GM23338 (cell line): ENCODE data around the gene CDR2. TPM values are rescaled to one million over a fixed set of nuclear protein-coding genes. Genes with fewer than 3 reads are reported as not detected.

ENCODE experiments used
- ATAC-seq: fragments of 200-7000 bp; cut with Tn5 transposase; 3 replicates; pipeline ENCODE4 v1.9.1; 2020
- DNase-seq: peaks from one replicate; pipeline ENCODE4 v3.0.0-alpha.2; 2015; ENCODE audit warnings: low spot score
- H2AFZ ChIP-seq: fragments of 200-600 bp; sonication (generic); 2 replicates; pipeline ENCODE4 v1.8.0; 2016; ENCODE audit warnings: antibody characterized with exemption, mild to moderate bottlenecking, moderate library complexity
- H3F3A ChIP-seq: fragments of 200-600 bp; sonication (generic); replicated peaks from 2 replicates; pipeline ENCODE4 v1.8.0; 2017; ENCODE audit warnings: antibody characterized with exemption, mixed run types, low read depth
- H3K27ac ChIP-seq: fragments of 200-600 bp; sonication (generic); 2 replicates; pipeline ENCODE4 v1.6.1; 2016; ENCODE audit warnings: low read depth
- H3K27me3 ChIP-seq: fragments of 200-600 bp; sonication (generic); 2 replicates; pipeline ENCODE4 v1.8.0; 2016; ENCODE audit warnings: mild to moderate bottlenecking, mixed run types, moderate library complexity; ENCODE audit not compliant: insufficient read depth
- H3K36me3 ChIP-seq: fragments of 200-600 bp; sonication (generic); 2 replicates; pipeline ENCODE4 v1.8.0; 2016; ENCODE audit warnings: mild to moderate bottlenecking; ENCODE audit not compliant: insufficient read depth
- H3K4me1 ChIP-seq: fragments of 200-600 bp; sonication (generic); 2 replicates; pipeline ENCODE4 v1.8.0; 2016; ENCODE audit warnings: mild to moderate bottlenecking, moderate library complexity; ENCODE audit not compliant: insufficient read depth
- H3K4me2 ChIP-seq: fragments of 200-600 bp; sonication (generic); 2 replicates; pipeline ENCODE4 v1.7.1; 2017; ENCODE audit warnings: mixed run types
- H3K4me3 ChIP-seq: fragments of 200-600 bp; sonication (generic); 2 replicates; pipeline ENCODE4 v1.6.1; 2016; ENCODE audit warnings: mixed run types
- H3K79me2 ChIP-seq: fragments of 200-600 bp; sonication (generic); replicated peaks from 2 replicates; pipeline ENCODE4 v1.8.0; 2017; ENCODE audit warnings: mild to moderate bottlenecking; ENCODE audit not compliant: insufficient read depth
- H3K9me2 ChIP-seq: fragments of 200-600 bp; sonication (generic); 2 replicates; pipeline ENCODE4 v1.8.0; 2017; ENCODE audit not compliant: insufficient read depth
- H4K20me1 ChIP-seq: fragments of 200-600 bp; sonication (generic); replicated peaks from 2 replicates; pipeline ENCODE4 v1.8.0; 2017; ENCODE audit warnings: mild to moderate bottlenecking; ENCODE audit not compliant: insufficient read depth
- H3K27ac Mint-ChIP-seq: 2 replicates; pipeline ENCODE4 v1.8.0; 2020; ENCODE audit warnings: inconsistent platforms, mild to moderate bottlenecking, moderate library complexity, mixed read lengths
- H3K27me3 Mint-ChIP-seq: 3 replicates; pipeline ENCODE4 v1.8.0; 2022; ENCODE audit warnings: low read depth, mild to moderate bottlenecking, moderate library complexity, mixed read lengths, inconsistent platforms; ENCODE audit not compliant: insufficient read depth, poor library complexity
- H3K36me3 Mint-ChIP-seq: 3 replicates; pipeline ENCODE4 v1.8.0; 2021; ENCODE audit warnings: low read depth, mild to moderate bottlenecking, inconsistent platforms, moderate library complexity, mixed read lengths
- H3K4me1 Mint-ChIP-seq: 3 replicates; pipeline ENCODE4 v1.8.0; 2020; ENCODE audit warnings: mild to moderate bottlenecking, inconsistent platforms, mixed read lengths
- H3K4me3 Mint-ChIP-seq: 3 replicates; pipeline ENCODE4 v1.8.0; 2021; ENCODE audit warnings: moderate library complexity, mild to moderate bottlenecking, inconsistent platforms, mixed read lengths
- H3K9me3 Mint-ChIP-seq: 3 replicates; pipeline ENCODE4 v1.8.0; 2020; ENCODE audit warnings: moderate library complexity, mild to moderate bottlenecking, inconsistent platforms, mixed read lengths
- CREB1 ChIP-seq: fragments of 250-450 bp; sonication (Bioruptor Pico); IDR thresholded peaks from 2 replicates; pipeline ENCODE4 v1.5.0; 2020; ENCODE audit warnings: low read depth, mild to moderate bottlenecking, moderate library complexity
- CTCF ChIP-seq, 2 experiments: fragments of 200-600 bp in 1 of 2; sonication (generic) in 1 of 2; conservative IDR thresholded peaks; 2 replicates each; pipeline versions ENCODE4 v1.5.1 to v1.6.1; 2016 to 2017; ENCODE audit warnings: antibody characterized with exemption in 2 of 2, low read depth in 2 of 2, mild to moderate bottlenecking in 2 of 2, moderate library complexity in 1 of 2
- EZH2 ChIP-seq: fragments of 200-600 bp; sonication (generic); IDR thresholded peaks from one replicate; pipeline ENCODE4 v1.8.0; 2017; ENCODE audit warnings: antibody characterized with exemption, mild to moderate bottlenecking, low read depth; ENCODE audit not compliant: unreplicated experiment
- EZH2phosphoT487 ChIP-seq: fragments of 200-600 bp; sonication (generic); IDR thresholded peaks from one replicate; pipeline ENCODE4 v1.8.1; 2018; ENCODE audit warnings: antibody characterized with exemption; ENCODE audit not compliant: unreplicated experiment
- NANOG ChIP-seq: IDR thresholded peaks from 2 replicates; pipeline ENCODE4 v1.6.1; 2016; ENCODE audit warnings: antibody characterized with exemption, borderline replicate concordance
- POLR2AphosphoS5 ChIP-seq: IDR thresholded peaks from 2 replicates; pipeline ENCODE4 v1.6.1; 2016; ENCODE audit warnings: antibody characterized with exemption, low read depth
- long read RNA-seq: library from polyadenylated mRNA; unstranded; transcript quantifications from one replicate; pipeline ENCODE4 v2.0.0, GENCODE V29; 2020; ENCODE audit not compliant: unreplicated experiment
- polyA plus RNA-seq: library from polyadenylated mRNA; unstranded; fragments of >200 nt; fragmentation: Nextera tagmentation; extraction: Ambion mirVana; gene quantifications from 2 replicates; pipeline ENCODE4 v1.2.1, GENCODE V29; 2016
- total RNA-seq: library from RNA; depleted of rRNA; stranded (reverse); fragments of >200 nt; shearing (Covaris generic); gene quantifications from 2 replicates; pipeline ENCODE4 v1.2.3, GENCODE V29; 2014; rRNA removed
- TF ChIP-seq, protein P1 (sequence below): IDR thresholded peaks from 2 replicates; pipeline ENCODE4 v1.6.1; 2016; ENCODE audit warnings: antibody characterized with exemption
- TF ChIP-seq, protein P2 (sequence below): IDR thresholded peaks from one replicate; pipeline ENCODE4 v1.6.1; 2018; ENCODE audit warnings: antibody characterized with exemption; ENCODE audit not compliant: unreplicated experiment

CDR2 gene
- total RNA-seq = 39.3 and 43.7 TPM in 2 replicates
- 13.0 and 17.7 TPM in 2 replicates for polyA plus RNA-seq
- long read RNA-seq, partial matches to known transcripts = 1 of 2 reads
- long read RNA-seq, other reads (novel, unspliced or antisense) = 1 of 2 reads

DNA sequence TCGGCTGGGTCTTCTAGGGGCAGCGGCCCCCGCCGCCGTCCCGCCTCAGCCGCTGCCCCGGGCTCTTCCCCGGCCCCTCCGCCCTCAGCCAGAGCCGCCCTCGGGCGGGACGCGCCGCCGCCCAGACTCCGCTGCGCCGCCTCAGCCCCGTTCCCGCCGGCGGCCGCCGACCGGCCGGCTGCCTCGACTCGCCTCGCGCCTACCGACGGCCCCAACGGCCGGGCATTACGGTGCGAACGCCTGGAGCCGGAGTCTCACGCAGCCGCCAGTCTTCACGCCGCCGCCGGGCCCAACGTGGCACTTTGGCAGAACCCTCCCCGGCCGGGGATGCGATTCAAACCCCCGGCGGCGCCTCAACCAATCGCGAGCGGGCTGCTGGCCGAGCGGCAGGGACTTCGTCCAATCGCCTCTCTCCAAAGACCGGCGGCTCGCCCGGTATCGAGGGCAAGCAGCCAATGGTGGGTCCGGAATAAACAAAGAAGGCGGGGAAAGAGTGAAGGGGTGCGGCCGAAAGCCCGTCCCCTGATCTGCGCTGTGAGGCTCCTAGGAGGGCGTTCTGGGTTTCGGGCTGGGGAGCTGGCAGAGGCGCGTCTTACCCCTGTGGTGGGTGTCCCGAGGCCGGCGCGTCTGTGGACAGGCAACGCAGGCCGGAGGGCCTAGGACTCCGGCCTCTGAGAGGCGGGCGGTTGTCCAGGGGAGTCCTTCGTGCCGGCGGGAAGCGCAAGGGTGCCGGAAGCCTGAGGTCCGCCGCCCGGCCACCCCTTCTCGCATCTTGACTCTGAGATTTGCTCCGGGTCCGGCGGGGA lies at the start of gene CDR2:
TSS of gene CDR2 (minus strand) at position 309 of the 806 bp plus-strand sequence. CDS start 310 bp downstream, outside the sequence.
- H3K9me3 Mint-ChIP-seq = no peaks in the 10 kb centered on the region
- TF ChIP-seq POLR2AphosphoS5 = peak; percentile 88
- TF ChIP-seq, protein P1, sequence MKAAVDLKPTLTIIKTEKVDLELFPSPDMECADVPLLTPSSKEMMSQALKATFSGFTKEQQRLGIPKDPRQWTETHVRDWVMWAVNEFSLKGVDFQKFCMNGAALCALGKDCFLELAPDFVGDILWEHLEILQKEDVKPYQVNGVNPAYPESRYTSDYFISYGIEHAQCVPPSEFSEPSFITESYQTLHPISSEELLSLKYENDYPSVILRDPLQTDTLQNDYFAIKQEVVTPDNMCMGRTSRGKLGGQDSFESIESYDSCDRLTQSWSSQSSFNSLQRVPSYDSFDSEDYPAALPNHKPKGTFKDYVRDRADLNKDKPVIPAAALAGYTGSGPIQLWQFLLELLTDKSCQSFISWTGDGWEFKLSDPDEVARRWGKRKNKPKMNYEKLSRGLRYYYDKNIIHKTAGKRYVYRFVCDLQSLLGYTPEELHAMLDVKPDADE = 0 out of 2 replicates have a peak, but pooled peaks have one; percentile 28
- no peak for TF ChIP-seq EZH2
- no peaks in the 10 kb centered on the region for H3K36me3 ChIP-seq
- H3K4me3 ChIP-seq = peak within 1 kb of the TSS; percentile 93
- peak; percentile 93 for ATAC-seq
- H3K36me3 Mint-ChIP-seq = peaks cover 8% of the 10 kb centered on the region
- H3K27ac Mint-ChIP-seq = peak within 1 kb of the TSS; percentile 91
- H3K27me3 ChIP-seq = peaks cover 13% of the 10 kb centered on the region
- peak within 1 kb of the TSS; percentile 70 for H2AFZ ChIP-seq
- peaks cover 30% of the 10 kb centered on the region for H3K4me1 ChIP-seq
- peaks cover 36% of the 10 kb centered on the region for H3K4me1 Mint-ChIP-seq
- 0 out of 2 replicates have a peak, but pooled peaks cover 5% of the 10 kb centered on the region for H3F3A ChIP-seq
- H3K27me3 Mint-ChIP-seq = peaks cover 12% of the 10 kb centered on the region
- peak within 1 kb of the TSS; percentile 81; the same call in 1 of the 2 replicates for H3K27ac ChIP-seq
- peak; percentile 99 for DNase-seq
- peaks cover 46% of the 10 kb centered on the region for H3K79me2 ChIP-seq
- H3K4me3 Mint-ChIP-seq = peak within 1 kb of the TSS; percentile 92
- peak within 1 kb of the TSS; percentile 98 for H3K4me2 ChIP-seq
- no peaks in the 10 kb centered on the region for H3K9me2 ChIP-seq
- peaks cover 20% of the 10 kb centered on the region for H4K20me1 ChIP-seq

DNA sequence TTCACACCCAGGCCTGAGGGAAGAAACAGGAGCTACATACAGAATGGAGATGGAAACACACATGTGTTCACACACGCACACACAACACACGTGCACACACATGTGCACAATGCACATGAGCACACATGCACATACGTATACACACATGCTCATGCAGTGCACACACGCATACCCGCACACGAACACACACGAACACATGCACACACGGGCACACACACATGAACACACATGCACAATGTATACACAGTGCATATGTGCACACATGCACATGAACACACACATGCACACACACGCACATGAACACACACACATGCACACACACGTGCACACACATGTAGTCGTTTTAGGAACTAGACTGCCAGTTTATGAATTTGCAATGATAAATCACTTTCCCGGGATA lies 49.3 kb upstream of the CDR2 start:
- Mint-ChIP-seq H3K27me3 (peaks cover 2% of the 10 kb centered on the region), H3K36me3 (peaks cover 36% of the 10 kb centered on the region), H3K9me3 (no peaks in the 10 kb centered on the region), H3K4me3 (no peak overlapping the region), H3K4me1 (no peaks in the 10 kb centered on the region; the same call in 2 of the 3 replicates), H3K27ac (no peak overlapping the region; the same call in 1 of the 2 replicates)
- no peak for DNase-seq
- Histone ChIP-seq H3K4me3 (no peak overlapping the region), H3K9me2 (no peaks in the 10 kb centered on the region), H3K36me3 (no peaks in the 10 kb centered on the region), H3K4me2 (no peak overlapping the region), H2AFZ (no peak overlapping the region), H3K27ac (no peak overlapping the region), H3K79me2 (no peaks in the 10 kb centered on the region), H3K27me3 (no peaks in the 10 kb centered on the region), H3F3A (0 out of 2 replicates have a peak, but pooled peaks cover 5% of the 10 kb centered on the region), H4K20me1 (0 out of 2 replicates have a peak, but pooled peaks cover 2% of the 10 kb centered on the region), H3K4me1 (no peaks in the 10 kb centered on the region)
- no peak for ATAC-seq
- no peak for TF ChIP-seq EZH2phosphoT487
- no peak for TF ChIP-seq NANOG
- TF ChIP-seq, protein P1 = no peak
- no peak for TF ChIP-seq EZH2
- no peak for TF ChIP-seq CTCF (conservative IDR thresholded peaks at IDR 0.05; ENCODE audit: low read depth in 2 of 2)
- no peak for TF ChIP-seq CREB1 (CRISPR knock-in tag)
- TF ChIP-seq, protein P2, sequence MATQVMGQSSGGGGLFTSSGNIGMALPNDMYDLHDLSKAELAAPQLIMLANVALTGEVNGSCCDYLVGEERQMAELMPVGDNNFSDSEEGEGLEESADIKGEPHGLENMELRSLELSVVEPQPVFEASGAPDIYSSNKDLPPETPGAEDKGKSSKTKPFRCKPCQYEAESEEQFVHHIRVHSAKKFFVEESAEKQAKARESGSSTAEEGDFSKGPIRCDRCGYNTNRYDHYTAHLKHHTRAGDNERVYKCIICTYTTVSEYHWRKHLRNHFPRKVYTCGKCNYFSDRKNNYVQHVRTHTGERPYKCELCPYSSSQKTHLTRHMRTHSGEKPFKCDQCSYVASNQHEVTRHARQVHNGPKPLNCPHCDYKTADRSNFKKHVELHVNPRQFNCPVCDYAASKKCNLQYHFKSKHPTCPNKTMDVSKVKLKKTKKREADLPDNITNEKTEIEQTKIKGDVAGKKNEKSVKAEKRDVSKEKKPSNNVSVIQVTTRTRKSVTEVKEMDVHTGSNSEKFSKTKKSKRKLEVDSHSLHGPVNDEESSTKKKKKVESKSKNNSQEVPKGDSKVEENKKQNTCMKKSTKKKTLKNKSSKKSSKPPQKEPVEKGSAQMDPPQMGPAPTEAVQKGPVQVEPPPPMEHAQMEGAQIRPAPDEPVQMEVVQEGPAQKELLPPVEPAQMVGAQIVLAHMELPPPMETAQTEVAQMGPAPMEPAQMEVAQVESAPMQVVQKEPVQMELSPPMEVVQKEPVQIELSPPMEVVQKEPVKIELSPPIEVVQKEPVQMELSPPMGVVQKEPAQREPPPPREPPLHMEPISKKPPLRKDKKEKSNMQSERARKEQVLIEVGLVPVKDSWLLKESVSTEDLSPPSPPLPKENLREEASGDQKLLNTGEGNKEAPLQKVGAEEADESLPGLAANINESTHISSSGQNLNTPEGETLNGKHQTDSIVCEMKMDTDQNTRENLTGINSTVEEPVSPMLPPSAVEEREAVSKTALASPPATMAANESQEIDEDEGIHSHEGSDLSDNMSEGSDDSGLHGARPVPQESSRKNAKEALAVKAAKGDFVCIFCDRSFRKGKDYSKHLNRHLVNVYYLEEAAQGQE = no peak
